Effector CD8-positive, alpha-beta T cell (primary cell): ENCODE measurements around the gene MYO18B.

ENCODE experiments used
- DNase-seq: peaks from one replicate; lab custom pipeline; 2025; lab: John Stamatoyannopoulos, UW

The MYO18B gene

DNA sequence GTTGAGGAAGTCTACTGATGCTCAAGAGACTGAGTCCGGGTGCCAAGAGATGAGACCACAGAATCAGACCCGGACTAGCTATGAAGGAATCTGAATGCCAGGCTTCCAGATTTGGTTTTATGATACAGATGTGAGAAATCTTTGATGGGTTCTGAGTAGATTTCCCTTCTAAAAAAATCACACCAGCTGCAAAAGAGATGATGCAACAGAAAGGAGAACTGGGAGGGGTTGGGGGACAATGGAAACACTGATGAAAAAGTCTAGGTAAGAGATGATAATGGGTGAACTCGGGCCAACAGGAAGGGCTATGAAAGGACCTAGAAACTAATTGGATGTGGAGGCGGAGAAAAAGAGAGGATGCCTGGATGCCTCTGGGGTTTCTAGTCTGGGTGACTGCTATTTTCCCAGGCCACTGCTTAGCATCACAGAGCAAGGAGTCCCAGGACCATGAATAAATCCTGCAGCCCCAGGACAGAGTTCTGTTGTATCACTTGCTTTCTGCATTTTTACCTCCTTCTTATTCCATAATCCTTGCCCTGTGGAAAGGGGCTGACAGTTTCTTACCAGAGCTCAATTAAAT, 311.8 kb downstream of the MYO18B start:
- DNase-seq = no peak

DNA sequence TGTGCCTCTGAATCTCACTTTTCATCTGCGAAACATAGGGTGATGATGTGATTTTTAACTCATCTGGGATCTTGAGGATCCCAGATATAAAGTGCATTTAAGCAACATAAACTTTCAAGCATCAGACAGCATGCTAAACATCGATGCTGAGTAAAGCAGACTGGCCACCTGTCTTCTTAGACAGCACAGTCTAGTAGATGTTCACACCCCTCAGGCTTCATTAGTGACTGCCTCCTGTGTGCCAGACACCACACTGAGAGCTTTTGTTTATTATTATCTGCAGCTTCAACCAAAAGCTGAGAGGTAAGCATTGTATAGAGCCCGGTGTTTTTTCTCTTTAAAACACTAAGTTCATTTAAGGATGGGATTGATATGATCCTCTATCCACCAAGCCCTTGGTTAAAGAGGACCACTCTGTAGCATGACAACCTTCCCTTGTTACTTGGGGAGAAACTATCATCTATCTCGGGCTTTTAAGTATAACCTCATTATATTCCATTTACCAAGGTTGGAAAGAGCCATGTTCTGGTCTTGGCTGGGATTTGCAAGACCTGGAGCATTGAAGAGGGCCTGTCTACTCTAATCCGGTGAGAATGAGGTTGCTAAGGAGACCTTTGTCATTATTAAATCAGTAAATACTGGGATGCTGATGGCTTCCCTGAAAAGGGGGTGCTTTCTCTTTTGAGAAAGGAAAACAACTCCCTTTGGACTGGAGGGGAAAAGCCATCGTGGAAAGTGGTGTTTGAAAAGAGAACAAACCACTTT, 313.0 kb downstream of the MYO18B start:
- DNase-seq = no peak

DNA sequence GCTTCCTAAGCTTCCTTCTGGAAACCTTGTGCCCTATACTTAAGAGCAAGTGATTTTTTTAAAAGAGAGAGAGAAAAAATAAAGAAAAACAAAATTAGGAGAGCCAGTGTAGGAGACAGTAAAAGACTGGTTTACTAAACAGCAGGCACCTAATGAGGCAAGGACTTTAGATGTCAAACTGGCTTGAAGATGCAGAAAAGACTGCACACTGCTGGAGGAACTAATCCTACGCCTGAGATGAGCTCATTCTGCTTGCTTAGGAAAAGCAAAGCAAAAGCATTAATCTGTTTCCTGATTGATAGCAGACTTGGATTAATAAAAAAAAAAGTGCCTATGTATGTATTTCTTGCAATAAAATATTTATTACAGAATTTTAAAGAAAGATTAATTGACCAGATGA, 313.7 kb downstream of the MYO18B start:
- no peak for DNase-seq

DNA sequence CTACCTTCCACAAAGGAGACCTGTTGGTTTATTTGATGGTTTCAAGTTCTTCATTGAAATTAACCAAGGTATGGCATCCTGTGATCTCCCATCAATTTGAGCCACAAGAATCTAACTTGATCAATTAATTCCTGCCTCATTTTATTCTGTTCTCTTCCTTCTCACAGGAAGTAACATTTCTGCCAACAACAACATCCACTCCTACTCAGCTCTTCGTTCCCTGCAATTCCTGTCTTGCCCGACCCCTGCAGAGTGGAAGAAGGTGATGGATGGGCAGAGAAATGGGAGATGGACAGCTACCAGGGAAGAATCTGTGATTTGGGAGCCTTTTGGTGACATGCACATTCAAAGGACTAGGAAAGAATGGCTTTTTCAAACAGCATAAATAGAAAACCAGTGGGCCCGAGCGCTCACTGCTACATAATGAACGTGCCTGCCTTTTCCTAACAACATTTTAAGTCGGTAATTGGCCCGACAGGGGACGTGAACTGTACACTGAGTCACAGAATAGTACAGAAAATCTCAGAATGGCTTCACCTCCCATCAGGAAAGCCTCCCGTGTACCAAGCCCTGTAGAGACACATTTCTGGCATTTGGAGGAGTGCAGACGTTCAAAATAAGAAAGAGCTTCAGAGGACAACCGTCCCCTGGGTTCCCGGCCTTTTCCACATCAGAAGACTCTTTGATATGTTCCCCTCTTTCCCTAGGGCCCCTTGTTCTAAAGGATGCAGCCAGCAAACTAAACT, 314.6 kb downstream of the MYO18B start:
- no peak for DNase-seq

DNA sequence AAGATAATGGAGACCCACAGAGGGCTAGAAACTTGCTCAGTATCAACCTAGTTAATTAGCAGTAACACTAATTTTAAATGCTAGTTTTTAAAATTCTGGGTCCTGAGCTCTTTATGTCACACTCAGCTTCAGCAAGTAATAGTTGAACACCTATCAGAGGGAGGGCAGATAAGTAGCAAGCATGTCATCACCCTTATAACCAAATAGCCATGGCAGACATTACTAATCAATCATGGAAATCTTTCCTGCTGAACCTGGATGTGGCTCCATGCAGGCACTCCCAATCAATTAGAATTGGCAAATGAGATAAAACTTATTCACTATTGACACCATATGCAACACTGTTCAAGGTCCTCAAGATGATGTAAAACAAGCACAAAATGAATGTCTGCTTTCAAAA, 315.7 kb downstream of the MYO18B start:
- no peak for DNase-seq

DNA sequence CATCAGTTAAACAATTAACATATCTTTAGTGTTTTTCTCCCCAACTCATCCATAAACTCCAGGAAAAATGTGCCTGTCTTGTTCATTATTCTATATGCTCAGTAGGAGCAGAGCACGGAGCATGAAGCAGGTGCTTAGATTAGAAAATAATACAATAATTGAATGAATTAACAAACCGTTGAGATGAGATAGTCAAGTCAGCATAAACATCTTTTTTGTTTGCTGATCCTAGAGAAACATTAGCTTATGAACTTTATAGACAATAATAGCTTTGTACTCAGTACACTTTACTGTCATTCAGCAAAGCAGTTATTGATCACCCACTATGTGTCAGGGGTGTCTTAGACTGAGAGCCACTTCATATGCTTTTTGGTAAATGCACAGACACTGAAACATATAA, 322.1 kb downstream of the MYO18B start:
- DNase-seq = no peak

DNA sequence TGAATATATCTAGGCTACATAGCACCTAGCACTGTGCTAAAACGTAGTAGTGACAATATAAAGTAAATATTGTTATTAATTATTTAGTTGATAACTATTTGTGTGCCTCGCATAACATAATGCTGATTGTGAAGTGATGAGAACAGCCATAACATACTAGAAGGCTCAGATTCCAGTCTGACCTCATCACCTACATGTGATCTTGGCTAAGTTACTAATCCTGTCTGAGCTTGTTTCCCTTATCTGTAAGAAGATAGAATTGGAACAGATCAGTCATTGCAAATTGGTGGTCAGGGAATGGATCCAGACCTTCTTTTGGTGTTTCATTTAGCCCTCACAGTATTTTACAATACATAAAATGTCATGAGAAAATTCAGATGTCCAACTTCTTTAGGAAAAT, 323.9 kb downstream of the MYO18B start:
- DNase-seq = no peak

DNA sequence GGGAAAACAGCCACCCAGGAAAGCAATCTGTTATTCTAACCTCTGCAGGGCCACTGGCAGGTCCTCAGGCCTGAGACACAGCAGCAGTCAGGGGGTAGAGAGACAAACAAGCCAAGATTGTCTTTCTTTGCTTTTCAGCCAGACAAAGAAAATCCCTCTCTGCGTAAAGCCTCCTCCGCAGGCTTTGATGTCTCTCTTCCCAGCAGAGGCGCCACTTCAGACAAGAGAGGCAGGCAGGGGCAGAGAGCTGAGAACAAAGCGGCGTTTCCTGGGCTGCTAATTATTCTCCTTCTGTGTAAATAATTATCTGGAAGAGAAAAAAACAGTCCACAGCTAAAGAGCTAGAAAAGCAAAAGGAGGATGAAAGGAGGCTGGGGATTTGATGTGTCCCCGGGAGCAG, 324.5 kb downstream of the MYO18B start:
- DNase-seq = no peak

DNA sequence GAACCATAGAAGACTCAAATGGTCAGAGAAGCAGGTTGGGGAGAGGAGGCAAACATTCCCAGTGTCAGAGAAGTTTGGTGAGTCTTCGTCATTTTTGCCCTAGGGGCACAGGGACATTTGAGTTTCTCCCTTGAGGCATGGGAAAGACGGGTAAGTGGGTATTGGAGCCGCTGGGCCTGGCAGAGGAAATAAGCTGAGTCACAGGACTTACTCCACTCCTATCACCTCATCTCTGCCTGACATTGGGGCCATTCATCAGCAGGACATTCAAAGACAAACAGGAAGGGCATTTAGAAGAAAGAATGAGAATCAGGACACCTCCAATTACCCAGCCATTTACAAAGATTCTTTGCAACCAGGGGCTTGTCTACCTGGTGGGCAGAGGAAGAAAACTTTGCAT, 326.6 kb downstream of the MYO18B start:
- DNase-seq = no peak

DNA sequence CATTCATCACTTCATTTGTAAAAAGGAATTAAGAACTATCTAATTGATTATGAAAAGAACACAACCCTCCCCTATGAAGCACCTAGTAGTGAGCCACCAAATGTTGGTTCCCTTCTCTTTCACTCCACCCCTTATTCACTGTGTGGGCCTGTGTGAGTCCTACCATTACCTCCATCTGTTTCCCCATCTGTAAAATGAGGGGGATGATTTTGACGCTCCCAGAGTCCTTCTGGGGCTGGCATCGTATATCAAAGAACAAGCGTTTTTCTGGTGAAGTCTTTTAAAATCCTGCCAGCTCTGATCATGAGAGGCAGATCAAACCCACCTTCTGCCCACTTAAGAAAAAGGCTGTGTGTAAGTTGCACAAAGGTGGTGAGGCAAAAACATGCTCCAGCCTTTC, 330.6 kb downstream of the MYO18B start:
- no peak for DNase-seq

DNA sequence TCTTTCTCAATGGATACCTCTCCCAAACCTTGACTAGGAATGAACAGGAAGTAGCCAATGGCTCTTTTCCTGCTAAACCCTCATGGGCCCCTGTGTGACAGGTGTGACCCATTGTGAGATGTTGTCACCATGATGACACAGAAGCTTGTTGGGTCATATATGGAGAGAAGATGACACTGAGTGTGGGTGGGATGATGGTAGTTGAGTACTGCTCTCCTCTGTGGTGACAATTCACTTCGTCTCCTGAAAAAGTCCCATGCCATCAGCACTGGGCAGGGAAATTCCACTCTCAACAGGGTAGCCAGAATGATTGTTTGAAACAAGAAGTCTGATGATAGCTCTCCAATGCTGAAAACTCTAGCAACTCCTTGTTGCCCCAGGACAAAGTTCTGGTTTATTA, 333.3 kb downstream of the MYO18B start:
- DNase-seq = no peak

DNA sequence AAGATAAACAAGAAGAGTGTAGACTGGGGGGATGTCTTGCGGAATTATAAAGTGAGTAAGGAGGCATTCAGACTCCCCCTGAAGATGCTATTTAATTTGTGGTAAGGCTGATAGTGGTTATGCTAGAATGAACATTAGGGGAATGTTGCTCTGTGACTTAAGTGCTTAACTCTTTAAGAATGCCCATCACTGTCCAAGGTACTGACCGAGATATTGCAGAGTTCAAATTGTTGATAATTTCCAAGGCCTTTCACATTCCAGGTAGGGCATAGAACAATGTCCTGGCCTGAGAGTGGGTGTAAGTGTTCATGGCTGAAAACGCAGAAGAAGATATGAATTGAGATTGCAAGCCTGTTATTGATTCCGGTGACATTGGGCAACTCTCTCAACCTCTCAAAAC, 337.0 kb downstream of the MYO18B start:
- DNase-seq = no peak
